HL-60 (cell line): Measurements from ENCODE around the gene PRRC2B.

Experiments used
- DNase-seq, 2 experiments: peaks; one replicate each; pipeline ENCODE4 v3.0.0-alpha.2; 2010 to 2020; ENCODE audit warnings: low read depth in 1 of 2, low spot score in 1 of 2
- H3K27ac ChIP-seq: fragments of 250-450 bp; sonication (Bioruptor Pico); replicated peaks from 2 replicates; pipeline ENCODE4 v1.5.1; 2020; ENCODE audit warnings: mild to moderate bottlenecking, moderate library complexity
- H3K27me3 ChIP-seq: fragments of 250-450 bp; sonication (Bioruptor Pico); 2 replicates; pipeline ENCODE4 v1.5.1; 2021; ENCODE audit warnings: mild to moderate bottlenecking, moderate library complexity; ENCODE audit not compliant: insufficient read depth, poor library complexity, severe bottlenecking
- H3K4me3 ChIP-seq: replicated peaks from 2 replicates; pipeline ENCODE4 v1.5.1; 2011; ENCODE audit warnings: mild to moderate bottlenecking, control low read depth, low read length; ENCODE audit not compliant: insufficient read depth
- CTCF ChIP-seq: IDR thresholded peaks from one replicate; pipeline ENCODE4 v1.5.1; 2011; ENCODE audit warnings: low read length, control low read depth, inconsistent platforms; ENCODE audit not compliant: insufficient read depth
- GABPA ChIP-seq: IDR thresholded peaks from 2 replicates; pipeline ENCODE4 v1.6.1; 2012; ENCODE audit warnings: low read depth
- POLR2AphosphoS5 ChIP-seq: IDR thresholded peaks from 2 replicates; pipeline ENCODE4 v1.6.1; 2012; ENCODE audit warnings: low read depth
- REST ChIP-seq: IDR thresholded peaks from 2 replicates; pipeline ENCODE4 v1.6.1; 2012; ENCODE audit warnings: low read depth; ENCODE audit not compliant: insufficient replicate concordance
- SPI1 ChIP-seq: IDR thresholded peaks from 2 replicates; pipeline ENCODE4 v1.6.1; 2012; ENCODE audit warnings: low read depth, mild to moderate bottlenecking, borderline replicate concordance

PRRC2B gene

GRCh38 chr9:131447148-131447547 is 53.3 kb downstream of the PRRC2B start:
- Histone ChIP-seq H3K27me3 (no peaks in the 10 kb centered on the region), H3K27ac (no peak overlapping the region), H3K4me3 (no peak overlapping the region)
- DNase-seq = no peak
- no peak for TF ChIP-seq SPI1
- no peak for TF ChIP-seq REST
- no peak for TF ChIP-seq GABPA
- no peak for TF ChIP-seq POLR2AphosphoS5
- no peak for TF ChIP-seq CTCF

- H3K27ac ChIP-seq = no peak overlapping the region
- H3K27me3 ChIP-seq = no peaks in the 10 kb centered on the region
- H3K4me3 ChIP-seq = no peak overlapping the region
- TF ChIP-seq POLR2AphosphoS5 = no peak
- TF ChIP-seq GABPA = no peak
- no peak for TF ChIP-seq SPI1
- no peak for TF ChIP-seq CTCF
- TF ChIP-seq REST = no peak
- no peak for DNase-seq
Measured at GRCh38 chr9:131447600-131447999, 53.7 kb downstream of the PRRC2B start.

GRCh38 chr9:131448818-131449217 is 54.9 kb downstream of the PRRC2B start:
- no peak for TF ChIP-seq GABPA
- TF ChIP-seq CTCF = no peak
- no peak for TF ChIP-seq SPI1
- no peak for TF ChIP-seq REST
- TF ChIP-seq POLR2AphosphoS5 = no peak
- no peaks in the 10 kb centered on the region for H3K27me3 ChIP-seq
- no peak for DNase-seq
- no peak overlapping the region for H3K4me3 ChIP-seq
- no peak overlapping the region for H3K27ac ChIP-seq
